ENCODE data around the gene PTPRK.

DNA sequence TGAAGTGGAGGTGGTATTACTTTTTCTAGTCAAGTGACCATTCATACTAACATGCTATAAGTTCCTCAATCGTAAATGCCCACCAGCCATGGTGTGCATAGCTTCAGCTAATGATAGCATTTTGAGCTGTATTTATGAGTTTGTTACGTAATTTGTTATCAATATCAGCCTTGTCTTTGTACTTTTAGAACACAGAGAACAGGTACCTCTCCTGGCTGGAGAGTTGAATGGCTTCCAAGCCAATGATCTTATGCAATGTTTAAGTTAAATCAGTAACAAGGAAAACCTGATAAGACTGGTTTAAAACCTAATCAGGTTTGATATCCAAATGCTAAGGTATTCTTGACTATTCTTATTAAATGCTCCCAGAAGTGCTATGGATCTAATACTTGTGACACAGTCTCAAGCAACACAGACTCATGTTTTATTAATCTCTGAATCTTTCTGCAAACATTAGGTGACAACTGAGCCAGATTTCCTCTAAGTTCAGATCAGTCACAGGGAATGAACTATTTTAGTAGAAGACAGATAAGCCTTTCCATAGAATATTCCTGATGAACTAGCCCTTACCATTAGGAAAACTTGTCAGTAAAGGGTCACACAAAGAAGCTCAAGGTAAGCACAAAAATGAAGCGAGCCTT, 154.8 kb downstream of the PTPRK start:
- TF ChIP-seq MYNN (IDR thresholded peaks at IDR 0.05) (no peak), MYNN (CRISPR knock-in tag; IDR thresholded peaks at IDR 0.05) (no peak), FOXA1 (IDR thresholded peaks at IDR 0.05; ENCODE audit: borderline replicate concordance) (no peak), ZBTB8A (IDR thresholded peaks at IDR 0.05; ENCODE audit: partially characterized antibody) (no peak)

Data from K562 (cell line).